Medulla oblongata (tissue), 1 donor: ENCODE measurements around the gene FTCD.
"Not testable (repeated sequence)": the region's sequence is repeated elsewhere in the genome, so short reads cannot be mapped to it uniquely, and the experiment has no call there.

Experiments used
- DNase-seq: peaks from one replicate; pipeline ENCODE4 v3.0.0-alpha.2; 2015; ENCODE audit errors: extremely low spot score

FTCD gene

DNA sequence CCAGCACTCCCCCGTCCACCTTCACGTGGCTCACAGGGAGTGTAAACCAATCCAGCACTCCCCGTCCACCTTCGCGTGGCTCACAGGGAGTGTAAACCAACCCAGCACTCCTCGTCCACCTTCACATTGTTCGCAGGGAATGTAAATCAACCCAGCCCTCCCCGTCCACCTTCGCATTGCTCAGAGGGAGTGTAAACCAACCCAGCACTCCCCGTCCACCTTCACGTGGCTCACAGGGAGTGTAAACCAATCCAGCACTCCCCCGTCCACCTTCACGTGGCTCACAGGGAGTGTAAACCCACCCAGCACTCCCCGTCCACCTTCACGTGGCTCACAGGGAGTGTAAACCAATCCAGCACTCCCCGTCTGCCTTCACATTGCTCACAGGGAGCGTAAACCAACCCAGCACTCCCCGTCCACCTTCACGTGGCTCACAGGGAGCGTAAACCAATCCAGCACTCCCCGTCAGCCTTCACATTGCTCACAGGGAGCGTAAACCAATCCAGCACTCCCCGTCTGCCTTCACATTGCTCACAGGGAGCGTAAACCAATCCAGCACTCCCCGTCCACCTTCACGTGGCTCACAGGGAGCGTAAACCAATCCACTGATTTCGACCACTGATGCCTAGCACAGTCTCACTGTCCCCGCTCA lies 14.9 kb downstream of the FTCD start:
- not testable (repeated sequence) for DNase-seq

DNA sequence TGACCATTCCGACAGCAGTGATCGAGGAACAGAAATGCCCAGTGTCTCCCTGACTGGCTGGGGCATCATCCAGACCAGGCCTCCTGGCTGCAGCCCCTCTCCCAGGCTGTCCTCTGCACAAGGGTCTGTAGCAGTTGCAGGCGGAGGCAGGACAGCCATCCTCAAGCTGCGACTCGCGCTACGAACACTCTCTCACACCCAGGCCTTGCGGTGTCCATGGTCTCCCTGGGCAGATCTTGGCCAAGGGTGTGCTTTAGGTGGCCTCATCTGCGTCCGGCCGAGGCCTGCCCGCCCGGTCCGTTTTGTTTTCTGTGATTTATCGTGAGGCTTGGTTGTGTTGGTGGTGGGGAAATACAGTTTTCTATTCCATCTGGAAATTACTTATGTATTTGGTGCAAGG lies 15.7 kb downstream of the FTCD start:
- no peak for DNase-seq

DNA sequence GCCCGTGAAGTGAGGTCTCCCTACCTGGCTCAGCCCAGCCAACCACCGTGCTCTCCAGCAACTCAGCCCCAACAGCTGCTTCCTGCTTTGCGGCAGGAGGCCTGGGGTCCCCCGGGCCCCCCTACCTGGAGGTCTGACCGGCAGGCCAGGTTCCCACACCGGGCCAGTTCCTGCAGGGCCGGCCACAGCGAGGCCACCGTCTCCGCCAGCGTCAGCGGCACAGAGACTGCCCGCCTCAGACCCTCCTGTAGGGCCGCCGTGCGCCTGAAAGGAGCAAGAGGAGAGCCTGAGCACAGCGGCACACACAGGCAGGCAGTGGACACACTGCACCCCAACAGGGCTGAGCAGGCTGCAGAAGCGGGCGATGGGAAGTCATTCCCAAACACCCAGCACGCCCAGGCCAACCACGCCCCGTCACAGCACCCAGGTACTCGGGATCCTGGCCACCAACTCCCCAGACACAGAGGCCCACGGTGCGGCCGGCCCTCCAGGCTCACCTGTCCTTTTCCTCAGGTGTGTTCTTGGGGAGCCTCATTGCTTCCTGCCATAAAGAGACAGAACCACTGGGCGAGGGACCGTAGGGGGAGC lies 16.9 kb downstream of the FTCD start:
- no peak for DNase-seq

DNA sequence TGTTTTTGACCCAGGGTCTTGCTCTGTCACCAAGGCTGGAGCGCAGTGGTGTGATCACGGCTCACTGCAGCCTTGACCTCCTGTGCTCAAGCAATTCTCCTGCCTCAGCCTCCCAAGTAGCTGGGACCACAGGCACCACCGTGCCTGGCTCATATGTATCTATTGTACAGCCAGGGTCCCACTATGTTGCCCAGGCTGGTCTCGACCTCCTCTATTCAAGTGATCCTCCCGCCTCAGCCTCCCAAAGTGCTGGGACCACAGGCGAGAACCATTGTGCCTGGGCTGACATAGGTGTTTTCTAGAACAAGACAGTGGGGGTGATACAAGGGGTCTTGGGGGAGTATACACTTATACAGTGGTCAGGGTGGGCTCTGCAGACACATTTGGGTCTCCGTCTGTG lies 17.5 kb downstream of the FTCD start:
- no peak for DNase-seq

DNA sequence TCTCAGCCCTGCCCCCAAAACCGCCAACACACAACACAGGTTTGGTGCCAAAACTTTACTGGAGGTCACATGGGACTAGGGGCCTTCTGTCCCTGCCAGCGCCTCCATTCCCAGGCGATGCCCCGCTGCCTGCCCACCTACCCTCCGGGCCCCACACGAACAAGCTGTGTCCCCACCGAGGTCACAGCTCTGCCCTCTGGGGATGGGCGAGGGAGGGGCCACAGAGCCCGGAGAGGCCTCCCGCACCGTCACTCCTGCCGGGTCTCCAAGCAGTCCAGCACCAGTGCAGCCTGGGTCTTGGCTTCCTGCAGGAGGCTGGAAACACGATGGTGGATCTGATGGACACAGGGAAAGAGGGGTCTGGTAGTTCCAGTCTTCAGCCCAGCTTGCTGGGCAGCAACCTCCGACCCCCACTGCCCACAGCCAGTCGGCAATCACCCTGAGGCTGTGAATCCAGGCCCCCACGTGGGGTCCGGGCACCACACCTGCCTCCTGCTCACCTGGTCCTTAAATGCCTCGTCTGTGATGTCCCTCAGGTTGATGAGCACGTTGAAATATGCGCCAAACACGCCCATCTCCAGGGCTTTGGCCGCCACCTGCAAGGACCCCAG lies 18.5 kb downstream of the FTCD start:
- DNase-seq: no peak

DNA sequence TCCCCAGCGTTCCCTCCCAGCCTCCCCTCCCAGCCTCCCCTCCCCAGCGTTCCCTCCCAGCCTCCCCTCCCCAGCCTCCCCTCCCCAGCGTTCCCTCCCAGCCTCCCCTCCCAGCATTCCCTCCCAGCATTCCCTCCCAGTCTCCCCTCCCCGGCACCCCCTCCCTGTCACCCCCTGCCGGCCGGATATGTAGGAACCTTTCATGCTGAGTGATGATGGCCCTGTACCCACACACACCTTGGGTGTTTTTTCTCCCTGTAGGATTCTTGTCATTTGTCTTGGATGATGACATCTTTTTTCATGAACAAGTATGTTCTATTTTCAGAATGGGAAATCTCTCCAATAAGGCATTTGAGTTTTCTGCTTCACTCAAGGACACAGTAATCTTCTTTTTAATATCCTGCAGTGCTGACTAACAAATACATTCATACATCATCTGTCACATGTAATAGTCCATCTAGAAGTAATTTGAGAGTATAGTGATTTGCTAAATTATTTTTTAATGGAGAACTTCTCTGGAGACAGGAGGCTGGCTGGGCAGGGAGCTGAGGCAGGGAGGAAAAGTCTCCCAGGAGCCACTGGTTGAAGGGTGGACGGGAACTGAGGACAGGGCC lies 19.5 kb downstream of the FTCD start:
- no peak for DNase-seq

DNA sequence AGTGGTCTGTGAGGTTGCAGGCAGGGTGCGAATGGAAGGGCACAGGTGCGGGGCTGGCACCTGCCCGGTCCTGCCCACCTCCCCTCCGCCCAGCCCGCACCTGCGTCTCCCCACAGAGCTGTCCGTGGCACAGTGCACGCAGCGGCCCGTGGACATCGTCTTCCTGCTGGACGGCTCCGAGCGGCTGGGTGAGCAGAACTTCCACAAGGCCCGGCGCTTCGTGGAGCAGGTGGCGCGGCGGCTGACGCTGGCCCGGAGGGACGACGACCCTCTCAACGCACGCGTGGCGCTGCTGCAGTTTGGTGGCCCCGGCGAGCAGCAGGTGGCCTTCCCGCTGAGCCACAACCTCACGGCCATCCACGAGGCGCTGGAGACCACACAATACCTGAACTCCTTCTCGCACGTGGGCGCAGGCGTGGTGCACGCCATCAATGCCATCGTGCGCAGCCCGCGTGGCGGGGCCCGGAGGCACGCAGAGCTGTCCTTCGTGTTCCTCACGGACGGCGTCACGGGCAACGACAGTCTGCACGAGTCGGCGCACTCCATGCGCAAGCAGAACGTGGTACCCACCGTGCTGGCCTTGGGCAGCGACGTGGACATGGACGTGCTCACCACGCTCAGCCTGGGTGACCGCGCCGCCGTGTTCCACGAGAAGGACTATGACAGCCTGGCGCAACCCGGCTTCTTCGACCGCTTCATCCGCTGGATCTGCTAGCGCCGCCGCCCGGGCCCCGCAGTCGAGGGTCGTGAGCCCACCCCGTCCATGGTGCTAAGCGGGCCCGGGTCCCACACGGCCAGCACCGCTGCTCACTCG lies 23.3 kb downstream of the FTCD start:
- no peak for DNase-seq

DNA sequence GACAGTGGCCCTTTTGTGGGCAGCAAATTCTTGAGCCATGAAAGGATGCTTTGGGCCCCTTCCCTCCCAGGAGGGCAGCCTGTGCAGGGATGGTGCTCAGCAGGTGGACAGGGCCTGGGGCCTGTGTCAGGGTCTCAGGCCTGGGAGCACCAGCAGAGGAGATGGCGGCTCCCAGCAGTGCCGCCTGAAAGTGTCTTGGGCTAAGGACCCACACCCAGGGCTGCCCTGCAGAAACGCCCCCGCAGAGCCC lies 23.9 kb downstream of the FTCD start:
- no peak for DNase-seq

DNA sequence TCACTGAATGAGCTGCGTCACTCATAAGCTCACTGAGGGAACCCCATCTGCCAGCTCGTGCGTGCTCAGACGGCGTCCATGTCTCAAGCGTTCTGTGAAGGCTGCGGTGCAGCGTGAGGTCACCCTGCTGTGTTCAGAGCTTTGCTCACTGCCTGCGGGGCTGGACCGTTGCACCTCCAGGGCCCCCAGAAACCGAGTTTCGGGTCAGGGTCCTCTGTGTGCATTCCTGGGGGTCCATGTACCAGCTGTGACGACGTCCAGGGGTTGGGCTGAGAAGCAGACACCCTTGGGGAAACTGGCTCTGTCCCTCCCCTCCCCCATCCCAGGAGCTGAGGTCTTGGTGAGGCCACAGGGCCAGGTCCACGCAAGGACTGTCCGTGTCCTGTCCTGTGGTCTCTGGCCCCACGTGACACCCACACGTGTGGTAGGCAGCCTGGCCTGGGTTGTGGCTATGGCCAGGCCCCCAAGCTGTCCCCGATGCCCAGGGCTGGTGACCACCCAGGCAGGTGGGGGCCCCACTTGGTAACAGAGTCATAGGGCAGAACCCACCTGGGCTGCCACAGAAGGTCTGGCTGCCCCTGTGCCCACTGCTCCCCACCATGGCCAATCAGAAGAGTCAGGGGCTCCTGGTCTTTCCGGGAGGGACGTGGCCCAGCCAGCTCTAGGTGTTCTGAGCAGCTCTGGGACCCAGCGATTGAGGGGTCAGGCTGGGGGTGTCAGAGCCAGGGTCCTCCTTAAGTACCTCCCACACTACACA lies 24.4 kb downstream of the FTCD start:
- no peak for DNase-seq

DNA sequence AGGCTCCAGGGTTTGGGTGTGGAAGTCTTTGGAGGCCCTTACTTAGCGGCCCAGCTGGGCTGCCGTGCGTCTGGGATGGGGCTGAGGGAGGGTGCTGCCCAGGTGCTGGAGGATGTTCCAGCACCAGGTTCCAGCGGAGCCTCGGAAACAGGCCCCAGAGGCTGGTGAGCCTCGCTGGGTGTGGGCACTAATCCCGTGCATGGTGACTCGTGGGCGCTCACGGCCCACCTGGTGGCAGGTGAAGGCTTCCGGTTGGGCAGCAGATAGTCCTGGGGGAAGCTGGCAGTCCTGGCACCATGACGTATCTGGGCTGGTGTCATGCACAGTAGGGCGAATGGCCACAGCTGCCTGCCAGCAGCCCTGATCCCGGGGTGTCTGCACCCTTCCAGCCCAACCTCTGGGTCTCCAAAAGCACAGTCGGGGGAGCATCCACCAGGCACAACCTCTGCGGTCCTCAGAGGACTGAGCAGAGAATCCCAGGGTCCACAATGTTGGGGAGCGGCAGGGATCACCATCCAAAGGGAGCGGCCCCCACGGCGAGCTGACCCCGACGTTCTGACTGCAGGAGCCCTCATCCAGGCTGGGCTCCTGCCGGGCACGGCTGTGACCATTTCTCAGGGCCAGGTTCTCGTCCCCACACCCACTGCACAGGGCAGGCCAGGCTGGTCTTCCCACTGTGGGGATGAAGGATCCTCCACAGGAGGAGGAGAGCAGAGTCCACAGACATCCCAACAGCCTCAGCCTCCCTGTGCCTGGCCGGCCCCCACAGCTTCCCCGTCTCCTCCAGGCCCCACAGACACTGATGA lies 25.3 kb downstream of the FTCD start:
- no peak for DNase-seq

DNA sequence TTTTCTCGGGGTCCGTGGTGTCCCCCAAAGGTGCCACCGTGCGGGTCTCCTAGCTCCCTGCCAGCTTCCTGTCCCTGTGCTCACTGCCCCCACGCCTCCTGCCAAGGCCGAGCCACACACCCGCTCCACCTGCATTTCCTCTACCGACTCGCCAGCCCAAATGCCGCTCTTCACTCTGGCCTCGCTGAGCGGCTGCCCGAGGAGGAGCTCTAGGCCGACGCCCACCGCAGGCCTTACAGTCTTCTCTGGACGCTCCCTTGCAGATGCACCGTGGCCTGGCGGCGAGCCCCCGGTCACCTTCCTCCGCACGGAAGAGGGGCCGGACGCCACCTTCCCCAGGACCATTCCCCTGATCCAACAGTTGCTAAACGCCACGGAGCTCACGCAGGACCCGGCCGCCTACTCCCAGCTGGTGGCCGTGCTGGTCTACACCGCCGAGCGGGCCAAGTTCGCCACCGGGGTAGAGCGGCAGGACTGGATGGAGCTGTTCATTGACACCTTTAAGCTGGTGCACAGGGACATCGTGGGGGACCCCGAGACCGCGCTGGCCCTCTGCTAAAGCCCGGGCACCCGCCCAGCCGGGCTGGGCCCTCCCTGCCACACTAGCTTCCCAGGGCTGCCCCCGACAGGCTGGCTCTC lies 26.3 kb downstream of the FTCD start:
- no peak for DNase-seq

DNA sequence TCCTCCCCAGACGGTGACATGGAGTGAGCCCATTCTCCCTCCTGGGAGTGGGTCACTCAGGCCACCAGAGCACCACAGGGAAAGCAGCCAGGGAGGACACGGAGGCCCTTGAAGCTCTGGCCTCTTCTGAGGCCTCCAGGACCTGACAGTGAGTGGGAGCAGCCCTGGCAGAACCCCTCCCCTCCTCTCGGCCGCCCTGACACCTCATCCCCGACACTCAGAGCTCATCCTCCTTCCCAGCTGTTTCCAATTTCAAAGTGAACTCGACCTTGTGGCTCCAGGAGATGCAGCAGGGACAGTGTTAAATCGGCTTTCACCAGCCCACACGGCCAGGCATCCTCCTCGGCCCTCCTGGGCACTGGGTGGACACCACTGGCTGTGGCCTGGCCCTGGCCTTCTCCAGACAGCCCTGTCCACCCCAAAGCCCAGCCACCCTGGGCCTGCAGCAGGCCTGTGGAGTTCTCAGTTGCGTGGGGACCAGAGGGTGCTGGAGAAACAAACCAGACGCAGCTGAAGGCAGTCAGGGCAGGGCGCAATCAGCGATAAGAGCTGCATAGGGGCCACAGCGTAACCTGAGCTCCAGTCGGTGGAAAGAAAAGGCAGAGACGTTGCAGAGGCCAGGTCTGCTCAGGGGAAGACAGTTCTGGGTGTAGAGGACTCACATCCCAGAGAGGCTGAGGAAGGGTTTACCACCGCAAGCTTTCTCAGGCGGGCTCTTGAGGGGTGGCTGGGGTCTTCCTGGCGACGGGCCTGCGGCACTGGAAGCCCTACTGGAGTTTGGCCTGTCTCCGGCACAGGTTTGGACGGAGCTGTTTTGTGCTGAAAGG lies 27.1 kb downstream of the FTCD start:
- no peak for DNase-seq

DNA sequence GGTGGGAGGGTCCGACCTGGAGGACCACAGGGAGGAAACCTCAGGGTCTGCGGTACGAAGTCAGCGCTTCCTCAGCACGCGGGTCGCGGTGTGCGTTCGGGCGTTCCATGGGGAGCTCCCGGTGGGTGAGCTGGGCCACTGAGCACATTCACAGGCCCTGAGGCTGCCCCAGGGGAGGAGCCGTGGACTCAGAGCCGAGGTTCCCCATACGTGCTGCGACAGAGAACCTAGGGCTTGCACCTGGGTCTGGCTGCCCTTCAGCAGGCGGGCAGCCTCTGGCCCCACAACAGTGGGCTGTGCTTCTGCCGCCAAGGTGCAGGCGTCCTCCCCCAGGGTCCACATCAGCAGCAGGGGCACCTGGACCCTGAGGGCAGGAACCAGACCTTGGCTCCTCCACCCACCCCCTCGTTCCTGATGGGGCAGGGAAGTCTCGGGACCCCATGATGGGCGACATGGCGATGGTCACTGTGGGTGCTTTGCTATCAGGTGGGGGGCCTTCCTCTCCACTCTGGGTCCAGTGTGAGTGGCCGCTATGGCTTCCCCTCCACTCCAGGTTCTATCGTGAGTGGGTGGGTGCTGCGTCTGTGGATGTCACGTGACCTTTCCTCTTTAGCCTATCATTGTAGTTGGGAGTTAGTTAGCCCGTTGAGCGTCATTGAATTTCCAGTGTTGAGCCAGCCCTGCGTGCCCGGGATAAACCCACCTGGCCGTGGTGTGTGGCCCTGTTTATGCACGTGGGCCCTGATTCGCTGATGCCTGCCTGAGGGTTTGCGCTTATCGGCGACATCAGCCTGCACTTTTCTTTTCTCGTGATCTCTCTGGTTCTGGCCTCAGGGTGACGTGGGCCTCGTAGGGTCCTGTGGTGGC lies 27.9 kb downstream of the FTCD start:
- DNase-seq: no peak

DNA sequence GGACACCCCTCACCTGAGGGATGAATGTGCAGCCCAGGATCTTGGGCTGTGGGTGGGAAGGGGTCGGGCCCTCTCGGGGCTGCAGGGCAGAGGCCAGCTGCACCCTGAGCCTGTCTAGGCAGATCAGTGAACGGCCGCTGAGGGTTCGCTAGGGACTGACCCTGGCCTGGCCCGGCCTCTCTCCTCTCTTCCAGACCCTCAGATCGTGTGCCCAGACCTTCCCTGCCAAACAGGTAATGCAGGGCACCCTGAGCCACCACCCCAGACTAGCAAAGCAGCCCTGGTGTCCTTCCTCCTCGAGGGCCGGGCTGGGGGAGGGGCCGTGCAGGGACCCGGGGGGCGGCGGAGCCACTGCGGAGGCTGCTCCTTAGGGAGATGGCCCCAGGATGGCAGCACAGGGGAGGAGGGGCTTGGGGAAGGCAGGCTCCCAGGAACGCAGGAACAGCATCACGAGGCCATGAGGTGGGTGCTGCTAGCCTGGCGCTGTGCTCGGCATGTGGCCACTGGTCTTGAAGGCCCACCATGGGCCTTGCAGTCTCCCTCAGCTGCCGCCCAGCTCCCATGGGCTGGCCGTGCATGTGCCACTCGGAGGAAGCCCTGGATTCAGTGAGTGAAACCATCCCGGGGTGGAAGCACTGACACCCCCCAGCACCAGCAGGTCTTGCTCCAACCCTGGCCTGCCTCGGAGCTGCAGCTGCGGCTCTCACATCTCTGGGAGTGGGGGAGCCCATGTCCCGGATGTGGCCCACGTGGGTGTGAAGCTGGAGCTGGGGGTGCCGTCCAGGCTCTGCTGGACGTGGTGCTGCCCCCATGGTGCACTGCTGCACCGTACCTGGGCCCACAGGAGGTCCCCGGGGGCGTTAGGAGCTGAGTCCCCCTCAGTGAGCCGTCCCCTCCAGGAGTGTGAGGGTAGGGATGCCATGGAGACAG lies 28.8 kb downstream of the FTCD start:
- DNase-seq: no peak

DNA sequence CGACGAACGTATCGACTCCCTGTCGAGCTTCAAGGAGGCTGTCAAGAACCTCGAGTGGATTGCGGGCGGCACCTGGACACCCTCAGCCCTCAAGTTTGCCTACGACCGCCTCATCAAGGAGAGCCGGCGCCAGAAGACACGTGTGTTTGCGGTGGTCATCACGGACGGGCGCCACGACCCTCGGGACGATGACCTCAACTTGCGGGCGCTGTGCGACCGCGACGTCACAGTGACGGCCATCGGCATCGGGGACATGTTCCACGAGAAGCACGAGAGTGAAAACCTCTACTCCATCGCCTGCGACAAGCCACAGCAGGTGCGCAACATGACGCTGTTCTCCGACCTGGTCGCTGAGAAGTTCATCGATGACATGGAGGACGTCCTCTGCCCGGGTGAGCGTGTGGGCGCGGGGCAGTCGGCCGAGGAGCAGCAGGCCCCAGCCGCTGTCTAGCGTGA lies 29.5 kb downstream of the FTCD start:
- DNase-seq: no peak

DNA sequence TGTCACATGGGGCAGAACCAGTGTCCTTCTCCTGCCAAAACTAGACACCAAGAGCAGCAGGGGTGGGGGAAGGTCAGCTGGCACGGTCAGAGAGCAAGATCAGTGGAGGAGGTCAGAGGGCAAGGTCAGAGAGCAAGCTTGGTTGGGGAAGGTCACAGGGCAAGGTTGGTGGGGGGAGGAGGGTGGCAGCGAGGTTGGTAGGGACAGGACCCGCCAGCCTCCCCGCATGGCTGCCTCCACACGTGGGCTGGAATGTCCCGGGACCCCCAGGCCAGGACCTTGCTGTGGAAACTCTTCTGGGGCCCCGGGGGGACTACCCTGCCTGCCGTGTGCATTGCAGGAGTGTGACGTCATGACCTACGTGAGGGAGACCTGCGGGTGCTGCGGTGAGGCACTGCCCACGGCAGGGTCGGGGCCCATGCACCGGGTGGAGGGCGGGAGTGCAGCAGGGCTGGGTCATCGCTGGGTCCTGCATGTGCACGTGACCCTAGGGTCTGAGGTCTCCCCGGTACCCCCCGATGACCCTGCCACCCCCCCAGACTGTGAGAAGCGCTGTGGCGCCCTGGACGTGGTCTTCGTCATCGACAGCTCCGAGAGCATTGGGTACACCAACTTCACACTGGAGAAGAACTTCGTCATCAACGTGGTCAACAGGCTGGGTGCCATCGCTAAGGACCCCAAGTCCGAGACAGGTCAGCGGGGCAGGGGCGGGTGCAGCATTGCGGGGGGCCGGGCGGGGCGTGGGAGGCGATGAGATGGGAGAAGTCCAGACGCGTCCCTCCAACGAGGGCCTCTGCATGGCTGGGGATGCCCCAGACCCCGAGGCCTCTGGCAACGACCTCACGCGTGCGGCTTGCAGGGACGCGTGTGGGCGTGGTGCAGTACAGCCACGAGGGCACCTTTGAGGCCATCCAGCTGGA lies 30.2 kb downstream of the FTCD start:
- no peak for DNase-seq
